Glutamatergic neuron (in vitro differentiated cells): Measurements from ENCODE around the gene NAA38. TPM values are rescaled to one million over a fixed set of nuclear protein-coding genes. Genes with fewer than 3 reads are reported as not detected.

ENCODE experiments used
- DNase-seq: peaks from one replicate; pipeline ENCODE4 v3.0.0; 2022
- H3K27ac Mint-ChIP-seq: one replicate; pipeline ENCODE4 v1.8.0; 2020; ENCODE audit warnings: mild to moderate bottlenecking, mixed read lengths, inconsistent platforms; ENCODE audit not compliant: unreplicated experiment
- H3K27me3 Mint-ChIP-seq: one replicate; pipeline ENCODE4 v1.8.0; 2020; ENCODE audit warnings: mild to moderate bottlenecking, moderate library complexity, mixed read lengths, inconsistent platforms; ENCODE audit not compliant: unreplicated experiment
- H3K36me3 Mint-ChIP-seq: one replicate; pipeline ENCODE4 v1.8.0; 2020; ENCODE audit warnings: mild to moderate bottlenecking, mixed read lengths, inconsistent platforms; ENCODE audit not compliant: unreplicated experiment
- H3K4me1 Mint-ChIP-seq: one replicate; pipeline ENCODE4 v1.8.0; 2020; ENCODE audit warnings: mild to moderate bottlenecking, low read depth, mixed read lengths, inconsistent platforms; ENCODE audit not compliant: unreplicated experiment
- H3K4me3 Mint-ChIP-seq: one replicate; pipeline ENCODE4 v1.8.0; 2020; ENCODE audit warnings: mild to moderate bottlenecking, mixed read lengths, inconsistent platforms; ENCODE audit not compliant: unreplicated experiment
- H3K9me3 Mint-ChIP-seq: one replicate; pipeline ENCODE4 v1.8.0; 2020; ENCODE audit warnings: mild to moderate bottlenecking, moderate library complexity, mixed read lengths, inconsistent platforms; ENCODE audit not compliant: unreplicated experiment
- total RNA-seq: library from RNA; stranded (reverse); fragmentation: NEBNext Ultra II Directional; extraction: Animal tissue kit (Norgen Biotek cat#: 25700); gene quantifications from one replicate; pipeline ENCODE4 v1.2.1, GENCODE V29; 2021; ENCODE audit not compliant: unreplicated experiment
- TF ChIP-seq, protein P1 (sequence below): fragments of 200-600 bp; sonication (generic); IDR thresholded peaks from one replicate; pipeline ENCODE4 v1.5.0; 2021; ENCODE audit not compliant: partially characterized antibody, unreplicated experiment

Gene NAA38
- total RNA-seq, 1 donor from 2014 or later = 49.7 TPM

- peaks cover 15% of the 10 kb centered on the region for H3K9me3 Mint-ChIP-seq
- no peak for DNase-seq
- H3K4me3 Mint-ChIP-seq = no peak overlapping the region
- TF ChIP-seq, protein P1, sequence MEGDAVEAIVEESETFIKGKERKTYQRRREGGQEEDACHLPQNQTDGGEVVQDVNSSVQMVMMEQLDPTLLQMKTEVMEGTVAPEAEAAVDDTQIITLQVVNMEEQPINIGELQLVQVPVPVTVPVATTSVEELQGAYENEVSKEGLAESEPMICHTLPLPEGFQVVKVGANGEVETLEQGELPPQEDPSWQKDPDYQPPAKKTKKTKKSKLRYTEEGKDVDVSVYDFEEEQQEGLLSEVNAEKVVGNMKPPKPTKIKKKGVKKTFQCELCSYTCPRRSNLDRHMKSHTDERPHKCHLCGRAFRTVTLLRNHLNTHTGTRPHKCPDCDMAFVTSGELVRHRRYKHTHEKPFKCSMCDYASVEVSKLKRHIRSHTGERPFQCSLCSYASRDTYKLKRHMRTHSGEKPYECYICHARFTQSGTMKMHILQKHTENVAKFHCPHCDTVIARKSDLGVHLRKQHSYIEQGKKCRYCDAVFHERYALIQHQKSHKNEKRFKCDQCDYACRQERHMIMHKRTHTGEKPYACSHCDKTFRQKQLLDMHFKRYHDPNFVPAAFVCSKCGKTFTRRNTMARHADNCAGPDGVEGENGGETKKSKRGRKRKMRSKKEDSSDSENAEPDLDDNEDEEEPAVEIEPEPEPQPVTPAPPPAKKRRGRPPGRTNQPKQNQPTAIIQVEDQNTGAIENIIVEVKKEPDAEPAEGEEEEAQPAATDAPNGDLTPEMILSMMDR = no peak
- no peak overlapping the region for H3K27ac Mint-ChIP-seq
- peaks cover 26% of the 10 kb centered on the region for H3K27me3 Mint-ChIP-seq
- peaks cover 22% of the 10 kb centered on the region for H3K4me1 Mint-ChIP-seq
- H3K36me3 Mint-ChIP-seq = no peaks in the 10 kb centered on the region
Observed at GRCh38 chr17:7855660-7856010, 1.7 kb downstream of the NAA38 start.

DNA sequence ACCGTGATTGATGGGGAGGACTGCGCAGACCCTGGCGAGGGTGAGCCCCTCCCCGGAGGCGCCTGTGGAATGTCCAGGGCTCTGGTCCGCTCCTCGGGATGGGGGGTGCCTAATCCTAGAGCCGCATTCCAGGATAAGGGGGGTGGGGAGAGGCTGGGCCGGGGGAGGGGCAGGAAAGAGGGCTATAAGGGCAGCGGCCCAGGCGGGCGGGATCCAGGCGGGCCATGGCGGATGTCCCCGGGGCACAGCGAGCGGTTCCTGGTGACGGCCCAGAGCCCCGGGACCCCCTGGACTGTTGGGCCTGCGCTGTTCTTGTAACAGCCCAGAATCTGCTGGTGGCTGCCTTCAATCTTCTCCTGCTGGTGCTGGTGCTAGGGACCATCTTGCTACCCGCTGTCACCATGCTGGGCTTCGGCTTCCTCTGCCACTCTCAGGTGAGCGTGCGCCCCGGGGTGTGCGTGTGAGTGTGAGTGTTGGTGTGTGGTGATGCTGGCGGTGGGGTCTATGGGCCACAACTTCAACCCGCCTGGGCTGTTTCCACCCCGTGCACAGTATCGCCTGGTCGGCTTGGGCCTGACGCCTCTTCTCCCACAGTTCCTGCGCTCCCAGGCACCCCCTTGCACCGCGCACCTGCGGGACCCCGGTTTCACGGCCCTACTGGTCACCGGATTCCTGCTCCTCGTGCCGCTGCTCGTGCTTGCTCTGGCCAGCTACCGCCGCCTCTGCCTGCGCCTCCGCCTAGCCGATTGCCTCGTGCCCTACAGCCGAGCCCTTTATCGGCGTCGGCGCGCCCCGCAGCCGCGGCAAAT, 2.3 kb downstream of the NAA38 start, which contains the start of gene TMEM88:
TSS of gene TMEM88 (plus strand) at position 216 of the 809 bp plus-strand sequence. CDS start at position 225, 9 bp downstream.
- Mint-ChIP-seq H3K27me3 (peaks cover 26% of the 10 kb centered on the region), H3K4me3 (peak within 1 kb of the TSS; percentile 75), H3K9me3 (peaks cover 15% of the 10 kb centered on the region), H3K4me1 (peaks cover 22% of the 10 kb centered on the region), H3K36me3 (no peaks in the 10 kb centered on the region), H3K27ac (peak within 1 kb of the TSS; percentile 76)
- DNase-seq = peak; percentile 53
- TF ChIP-seq, protein P1 = peak; percentile 11

GRCh38 chr17:7854078-7854777, 3.1 kb downstream of the NAA38 start:
- peak overlapping the region; percentile 75 for H3K4me3 Mint-ChIP-seq
- H3K27me3 Mint-ChIP-seq = peaks cover 28% of the 10 kb centered on the region
- H3K27ac Mint-ChIP-seq = peak overlapping the region; percentile 76
- DNase-seq = no peak
- H3K4me1 Mint-ChIP-seq = peaks cover 22% of the 10 kb centered on the region
- TF ChIP-seq, protein P1 = no peak
- H3K9me3 Mint-ChIP-seq = peaks cover 19% of the 10 kb centered on the region
- no peaks in the 10 kb centered on the region for H3K36me3 Mint-ChIP-seq

DNA sequence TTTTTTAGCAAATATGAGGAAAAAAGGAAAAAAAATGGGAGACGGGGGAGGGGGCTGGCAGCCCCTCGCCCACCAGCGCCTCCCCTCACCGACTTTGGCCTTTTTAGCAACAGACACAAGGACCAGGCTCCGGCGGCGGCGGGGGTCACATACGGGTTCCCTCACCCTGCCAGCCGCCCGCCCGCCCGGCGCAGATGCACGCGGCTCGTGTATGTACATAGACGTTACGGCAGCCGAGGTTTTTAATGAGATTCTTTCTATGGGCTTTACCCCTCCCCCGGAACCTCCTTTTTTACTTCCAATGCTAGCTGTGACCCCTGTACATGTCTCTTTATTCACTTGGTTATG, 3.7 kb downstream of the NAA38 start:
- peak; percentile 40 for DNase-seq
- Mint-ChIP-seq H3K4me1 (peaks cover 20% of the 10 kb centered on the region), H3K27ac (peak overlapping the region; percentile 76), H3K36me3 (no peaks in the 10 kb centered on the region), H3K4me3 (peak overlapping the region; percentile 75), H3K27me3 (peaks cover 28% of the 10 kb centered on the region), H3K9me3 (peaks cover 19% of the 10 kb centered on the region)
- TF ChIP-seq, protein P1 = no peak
